Kidney tubule cell (primary cell): Measurements from ENCODE around the gene FARS2.

Experiments
- DNase-seq: peaks from one replicate; pipeline ENCODE4 v3.0.0-alpha.2; 2018; ENCODE audit warnings: low spot score

The FARS2 gene

GRCh38 chr6:5260661-5261544, at the start of gene FARS2, which contains the start of gene LYRM4:
Gene FARS2, plus strand, starts transcription at chr6:5261513.
Gene LYRM4, minus strand, starts transcription at chr6:5260950. Its CDS starts 217 bp downstream, at chr6:5260733.
- peak; percentile 91 for DNase-seq

- peak; percentile 21 for DNase-seq
Measured at GRCh38 chr6:5213836-5214235, 47.5 kb upstream of the FARS2 start.

- DNase-seq = peak; percentile 38
Measured at GRCh38 chr6:5214570-5215052, 46.7 kb upstream of the FARS2 start.

- DNase-seq = peak; percentile 35
Measured at GRCh38 chr6:5215159-5215558, 46.2 kb upstream of the FARS2 start.

- no peak for DNase-seq
Measured at GRCh38 chr6:5215799-5216198, 45.5 kb upstream of the FARS2 start.

- no peak for DNase-seq
Measured at GRCh38 chr6:5217356-5217755, 44.0 kb upstream of the FARS2 start.

- DNase-seq = no peak
Measured at GRCh38 chr6:5219011-5219691, 42.2 kb upstream of the FARS2 start.

GRCh38 chr6:5220443-5220842, 40.9 kb upstream of the FARS2 start:
- no peak for DNase-seq

GRCh38 chr6:5223309-5223708, 38.0 kb upstream of the FARS2 start:
- no peak for DNase-seq

- DNase-seq = no peak
Measured at GRCh38 chr6:5229356-5229755, 32.0 kb upstream of the FARS2 start.

GRCh38 chr6:5230081-5230480, 31.2 kb upstream of the FARS2 start:
- DNase-seq = no peak

GRCh38 chr6:5231289-5231688, 30.0 kb upstream of the FARS2 start:
- no peak for DNase-seq

GRCh38 chr6:5234874-5235273, 26.4 kb upstream of the FARS2 start:
- DNase-seq = no peak

GRCh38 chr6:5235830-5236229, 25.5 kb upstream of the FARS2 start:
- no peak for DNase-seq

GRCh38 chr6:5237805-5238204, 23.5 kb upstream of the FARS2 start:
- no peak for DNase-seq

- no peak for DNase-seq
Measured at GRCh38 chr6:5238336-5238735, 23.0 kb upstream of the FARS2 start.

- DNase-seq = no peak
Measured at GRCh38 chr6:5241252-5241651, 20.1 kb upstream of the FARS2 start.

GRCh38 chr6:5243069-5243468, 18.2 kb upstream of the FARS2 start:
- DNase-seq = no peak

GRCh38 chr6:5246141-5247097, 14.9 kb upstream of the FARS2 start:
- no peak for DNase-seq

GRCh38 chr6:5247201-5247600, 14.1 kb upstream of the FARS2 start:
- DNase-seq = no peak

- DNase-seq = peak; percentile 35
Measured at GRCh38 chr6:5248302-5249098, 12.8 kb upstream of the FARS2 start.
